ENCODE results near the gene SYNGR1.

DNA sequence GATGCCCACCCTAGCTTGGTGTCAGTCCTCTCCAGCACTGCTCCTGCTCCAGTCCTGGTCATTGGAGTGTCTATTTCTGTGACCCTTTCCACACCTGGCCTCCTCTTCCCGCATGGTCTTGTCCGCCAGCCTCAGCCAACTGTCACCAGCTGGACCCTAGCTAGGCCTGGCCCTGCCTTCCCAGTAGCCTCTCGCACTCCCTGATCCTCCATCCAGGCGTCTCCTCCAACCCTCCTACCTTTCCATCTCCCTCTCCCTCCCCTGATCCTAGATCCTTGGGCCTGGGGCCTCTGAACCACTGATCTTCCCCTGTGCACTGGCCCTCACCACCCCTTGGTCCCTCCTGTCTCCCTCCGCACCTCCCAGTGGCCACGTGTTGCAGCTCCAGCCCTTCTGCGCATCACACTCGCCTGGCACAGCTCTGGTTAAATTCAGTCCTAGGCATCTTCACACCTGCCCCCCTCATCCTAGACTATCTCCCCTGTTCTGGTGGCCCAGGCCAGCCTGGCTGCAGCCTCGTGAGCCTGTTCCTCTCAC is 9.9 kb downstream of the SYNGR1 start:
- TF ChIP-seq, protein P1, sequence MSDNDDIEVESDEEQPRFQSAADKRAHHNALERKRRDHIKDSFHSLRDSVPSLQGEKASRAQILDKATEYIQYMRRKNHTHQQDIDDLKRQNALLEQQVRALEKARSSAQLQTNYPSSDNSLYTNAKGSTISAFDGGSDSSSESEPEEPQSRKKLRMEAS (IDR thresholded peaks at IDR 0.05) = no peak
- TF ChIP-seq, protein P2, sequence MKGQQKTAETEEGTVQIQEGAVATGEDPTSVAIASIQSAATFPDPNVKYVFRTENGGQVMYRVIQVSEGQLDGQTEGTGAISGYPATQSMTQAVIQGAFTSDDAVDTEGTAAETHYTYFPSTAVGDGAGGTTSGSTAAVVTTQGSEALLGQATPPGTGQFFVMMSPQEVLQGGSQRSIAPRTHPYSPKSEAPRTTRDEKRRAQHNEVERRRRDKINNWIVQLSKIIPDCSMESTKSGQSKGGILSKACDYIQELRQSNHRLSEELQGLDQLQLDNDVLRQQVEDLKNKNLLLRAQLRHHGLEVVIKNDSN (IDR thresholded peaks at IDR 0.05) = no peak
- TF ChIP-seq YY1 (IDR thresholded peaks at IDR 0.05; ENCODE audit: low read depth) = no peak
- TF ChIP-seq CEBPB (IDR thresholded peaks at IDR 0.05) = no peak
- TF ChIP-seq, protein P3, sequence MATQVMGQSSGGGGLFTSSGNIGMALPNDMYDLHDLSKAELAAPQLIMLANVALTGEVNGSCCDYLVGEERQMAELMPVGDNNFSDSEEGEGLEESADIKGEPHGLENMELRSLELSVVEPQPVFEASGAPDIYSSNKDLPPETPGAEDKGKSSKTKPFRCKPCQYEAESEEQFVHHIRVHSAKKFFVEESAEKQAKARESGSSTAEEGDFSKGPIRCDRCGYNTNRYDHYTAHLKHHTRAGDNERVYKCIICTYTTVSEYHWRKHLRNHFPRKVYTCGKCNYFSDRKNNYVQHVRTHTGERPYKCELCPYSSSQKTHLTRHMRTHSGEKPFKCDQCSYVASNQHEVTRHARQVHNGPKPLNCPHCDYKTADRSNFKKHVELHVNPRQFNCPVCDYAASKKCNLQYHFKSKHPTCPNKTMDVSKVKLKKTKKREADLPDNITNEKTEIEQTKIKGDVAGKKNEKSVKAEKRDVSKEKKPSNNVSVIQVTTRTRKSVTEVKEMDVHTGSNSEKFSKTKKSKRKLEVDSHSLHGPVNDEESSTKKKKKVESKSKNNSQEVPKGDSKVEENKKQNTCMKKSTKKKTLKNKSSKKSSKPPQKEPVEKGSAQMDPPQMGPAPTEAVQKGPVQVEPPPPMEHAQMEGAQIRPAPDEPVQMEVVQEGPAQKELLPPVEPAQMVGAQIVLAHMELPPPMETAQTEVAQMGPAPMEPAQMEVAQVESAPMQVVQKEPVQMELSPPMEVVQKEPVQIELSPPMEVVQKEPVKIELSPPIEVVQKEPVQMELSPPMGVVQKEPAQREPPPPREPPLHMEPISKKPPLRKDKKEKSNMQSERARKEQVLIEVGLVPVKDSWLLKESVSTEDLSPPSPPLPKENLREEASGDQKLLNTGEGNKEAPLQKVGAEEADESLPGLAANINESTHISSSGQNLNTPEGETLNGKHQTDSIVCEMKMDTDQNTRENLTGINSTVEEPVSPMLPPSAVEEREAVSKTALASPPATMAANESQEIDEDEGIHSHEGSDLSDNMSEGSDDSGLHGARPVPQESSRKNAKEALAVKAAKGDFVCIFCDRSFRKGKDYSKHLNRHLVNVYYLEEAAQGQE (IDR thresholded peaks at IDR 0.05; ENCODE audit: low read depth) = no peak
- no peak for TF ChIP-seq RAD21 (IDR thresholded peaks at IDR 0.05; ENCODE audit: low read depth)
- TF ChIP-seq EGR1 (IDR thresholded peaks at IDR 0.05) = no peak
- TF ChIP-seq FOXM1 (IDR thresholded peaks at IDR 0.05; ENCODE audit: borderline replicate concordance, low read depth) = no peak
- no peak for TF ChIP-seq NFIC (IDR thresholded peaks at IDR 0.05)
- TF ChIP-seq EP300 (IDR thresholded peaks at IDR 0.05; ENCODE audit: borderline replicate concordance) = no peak
- no peak for TF ChIP-seq TCF12 (IDR thresholded peaks at IDR 0.05; ENCODE audit: low read depth)
- TF ChIP-seq CREB1 (IDR thresholded peaks at IDR 0.05; ENCODE audit: low read depth) = no peak
- no peak for TF ChIP-seq TAF1 (IDR thresholded peaks at IDR 0.05; ENCODE audit: low read depth)
